GM18526 (cell line): ENCODE results near the gene DCDC2C.

Experiments used
- POLR2A ChIP-seq: IDR thresholded peaks from 3 replicates; pipeline ENCODE4 v1.6.1; 2011; ENCODE audit not compliant: insufficient read length; ENCODE audit errors: extremely low read depth

DCDC2C gene

DNA sequence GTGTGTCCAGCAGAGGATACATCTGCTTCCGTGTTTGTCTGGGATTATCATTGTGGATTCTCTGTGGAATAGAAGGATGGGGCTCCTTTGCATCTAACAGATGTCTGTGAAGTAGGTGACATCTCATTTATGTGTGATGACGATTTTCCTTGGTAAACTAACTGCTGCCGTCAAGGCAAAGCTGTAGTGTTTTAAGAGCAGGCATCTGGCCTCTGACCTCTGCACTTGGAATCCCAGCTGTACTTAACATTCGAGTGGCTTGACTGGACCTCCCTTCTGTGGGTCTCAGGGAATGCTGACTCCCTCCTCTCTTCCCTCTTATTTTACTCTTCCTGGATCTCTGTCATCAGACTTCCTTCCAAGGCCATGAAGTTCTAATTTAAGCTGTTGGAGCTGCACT is 56.4 kb downstream of the DCDC2C start:
- TF ChIP-seq POLR2A, result no peak

DNA sequence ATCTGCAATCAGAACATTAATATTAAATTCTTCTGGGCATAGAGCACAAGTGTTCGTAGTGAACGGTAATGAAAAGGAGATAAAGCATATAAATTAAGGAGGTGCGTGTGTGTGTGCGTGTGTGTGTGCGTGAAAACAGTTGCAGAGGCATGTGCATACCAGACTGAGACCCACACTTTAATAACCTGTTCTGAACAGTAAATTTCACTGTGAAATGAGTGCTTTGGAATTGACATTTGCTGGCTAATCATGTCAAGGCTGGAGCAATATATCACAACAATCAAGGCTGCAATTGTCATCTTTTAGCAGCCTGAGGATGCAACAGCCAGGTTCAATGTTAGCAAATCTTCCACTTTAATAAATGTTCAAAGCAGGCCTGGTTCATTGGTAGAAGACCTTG is 57.9 kb downstream of the DCDC2C start:
- TF ChIP-seq POLR2A, result no peak

DNA sequence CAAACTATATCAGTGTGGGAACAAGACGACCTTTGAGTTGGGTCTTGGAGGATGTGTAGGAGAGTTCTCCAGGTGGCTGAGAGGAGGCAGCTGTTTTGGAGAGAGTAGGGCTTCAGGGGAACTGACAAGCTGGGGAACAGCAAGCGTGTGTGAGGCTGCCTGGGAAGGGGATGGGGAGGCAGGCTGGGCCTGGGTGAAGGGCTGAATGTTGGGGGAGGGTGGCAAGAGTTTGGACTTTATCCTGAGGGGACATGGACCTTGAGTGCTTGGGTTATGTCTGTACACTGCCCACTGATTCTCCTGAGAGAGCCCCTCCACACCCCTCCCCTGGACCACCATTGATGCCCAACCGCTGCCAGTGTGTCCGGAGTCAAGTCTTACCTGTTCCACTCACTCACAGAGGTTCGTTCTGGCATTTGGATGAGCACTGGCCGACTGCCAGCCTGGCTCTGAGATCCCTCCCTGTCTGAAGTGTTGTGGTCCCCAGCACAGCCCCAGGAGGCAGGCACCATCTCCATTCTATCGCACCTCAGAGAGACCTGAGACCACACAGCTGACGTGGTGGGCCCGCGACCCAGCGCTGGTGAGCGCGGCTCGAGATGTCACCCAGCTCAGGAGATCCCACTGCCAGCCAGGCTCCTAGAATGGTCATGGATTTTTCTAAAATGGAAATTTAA is 59.5 kb downstream of the DCDC2C start:
- no peak for TF ChIP-seq POLR2A

DNA sequence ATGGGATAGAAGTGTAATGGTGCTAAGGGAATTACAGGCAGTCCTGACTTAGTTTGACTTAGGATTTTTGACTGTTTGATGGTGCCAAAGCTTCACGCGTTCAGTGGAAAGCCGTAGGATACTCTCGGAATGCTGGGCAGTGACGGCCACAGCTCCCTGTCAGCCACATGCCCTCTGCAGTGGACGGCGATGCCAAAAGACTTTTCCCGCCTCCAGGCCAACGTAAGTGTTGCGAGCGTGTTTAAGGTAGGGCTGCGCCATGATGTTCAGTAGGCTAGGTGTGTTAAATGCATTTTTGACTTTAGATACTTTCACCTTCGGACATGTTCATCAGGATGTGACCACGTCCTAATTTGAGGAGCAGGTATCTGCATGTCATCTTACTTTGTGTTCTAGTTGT is 63.4 kb downstream of the DCDC2C start:
- no peak for TF ChIP-seq POLR2A

DNA sequence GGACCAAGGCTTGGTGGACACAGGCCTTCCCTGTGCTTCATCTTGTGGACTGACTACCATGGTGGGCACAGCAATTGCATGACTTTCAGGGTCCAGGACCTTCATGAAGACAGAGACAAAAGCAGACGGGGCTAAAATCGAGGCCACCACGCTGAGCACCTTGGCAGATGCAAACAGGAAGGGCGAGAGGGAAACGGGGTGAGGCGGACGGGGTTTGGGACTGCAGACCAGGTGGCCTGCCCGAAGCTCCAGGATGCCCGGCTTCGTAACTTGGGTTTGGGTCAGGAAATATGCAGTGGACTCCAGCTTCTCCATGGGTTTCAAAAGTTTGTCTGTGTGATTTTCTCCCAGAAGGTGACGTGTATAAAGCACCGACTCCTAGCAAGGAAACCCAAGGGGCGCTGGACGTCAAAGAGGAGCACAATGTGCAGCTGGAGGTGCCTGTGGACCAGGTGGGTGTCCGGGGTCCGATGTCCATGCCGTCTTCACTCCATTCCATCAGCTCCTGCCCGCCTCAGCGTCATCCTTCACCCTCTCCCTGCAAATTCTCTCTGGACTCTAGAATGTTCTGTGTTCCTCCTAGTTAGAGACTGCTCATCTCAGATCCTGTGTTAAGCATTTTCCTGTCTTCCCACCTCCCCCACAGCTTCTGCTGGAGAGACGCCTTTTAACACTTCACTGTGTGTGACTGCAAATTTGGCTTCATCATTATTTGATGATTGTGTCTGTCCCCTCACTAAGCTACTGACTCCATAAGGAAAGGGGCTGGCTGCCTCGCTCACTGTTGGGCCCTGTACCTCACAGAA is 65.8 kb downstream of the DCDC2C start:
- no peak for TF ChIP-seq POLR2A

DNA sequence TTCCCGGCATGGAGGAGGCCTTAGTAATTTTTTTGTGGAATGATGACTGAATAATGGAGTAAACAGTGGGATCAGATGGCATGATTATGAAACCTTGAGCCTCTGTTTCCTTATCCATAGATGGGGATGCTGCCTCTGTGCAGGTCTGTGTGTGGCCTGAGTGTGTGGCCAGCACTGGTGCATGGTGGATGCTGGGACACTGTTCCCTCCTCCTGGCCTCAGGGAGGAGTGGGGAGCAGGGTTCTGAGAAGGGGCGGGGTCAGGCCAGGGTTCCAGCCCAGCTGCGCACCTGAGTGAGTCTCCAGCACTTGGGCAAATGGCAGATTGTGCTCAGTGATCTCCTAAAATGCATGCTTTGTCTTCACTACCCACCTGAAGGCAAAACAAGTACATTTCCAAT is 66.4 kb downstream of the DCDC2C start:
- TF ChIP-seq POLR2A, result no peak

DNA sequence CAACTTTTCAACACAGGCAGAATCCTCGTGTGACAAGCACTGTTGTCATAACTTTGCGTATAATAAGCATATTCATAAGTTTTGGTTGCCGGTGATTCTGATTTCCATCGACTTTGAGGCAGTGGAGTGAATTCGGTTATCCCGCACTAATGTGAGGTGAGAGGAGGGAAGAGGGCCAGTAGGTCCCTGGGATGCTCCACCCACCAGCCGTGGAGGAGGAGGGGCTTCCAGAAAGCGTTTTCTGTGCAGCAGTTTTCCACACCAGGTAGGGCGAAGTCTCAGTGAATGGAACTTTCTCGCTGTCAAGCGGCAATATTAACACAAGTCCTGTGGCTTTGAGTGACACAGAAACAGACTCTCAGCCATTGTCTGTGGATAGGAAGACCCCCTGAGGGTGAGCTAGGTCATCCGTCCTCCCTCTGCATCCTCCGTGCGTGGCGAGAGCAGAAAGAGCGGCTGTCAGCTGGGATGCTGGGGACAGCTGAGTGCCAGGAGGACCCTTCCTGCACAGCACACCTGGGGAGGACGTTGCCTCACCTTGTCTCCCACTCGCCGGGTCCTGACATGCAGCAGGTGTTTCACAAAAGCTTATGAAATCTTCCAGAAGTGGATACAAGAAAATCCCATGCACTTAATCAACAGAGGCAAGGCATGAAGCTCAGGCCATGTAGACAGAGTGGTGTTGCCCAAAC is 67.5 kb downstream of the DCDC2C start:
- no peak for TF ChIP-seq POLR2A

DNA sequence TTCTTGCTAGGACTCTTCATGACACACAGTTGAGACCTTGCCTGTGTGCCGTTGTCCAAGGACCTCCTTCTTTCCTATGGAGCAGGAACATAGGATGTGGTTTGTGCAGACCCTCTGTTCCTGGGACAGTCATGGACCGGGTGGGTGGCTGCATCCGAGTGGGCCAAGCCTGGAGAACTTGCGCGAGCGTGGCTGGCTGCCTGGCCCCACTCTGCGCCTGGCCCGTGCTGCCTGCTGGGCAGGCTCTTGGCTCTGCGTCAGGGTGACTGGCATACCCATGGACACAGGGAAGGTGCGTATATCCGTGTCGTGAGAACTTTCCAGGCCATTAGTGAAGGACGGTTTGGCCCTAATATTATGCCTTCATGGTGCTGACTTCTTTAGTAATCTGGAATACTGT is 68.2 kb downstream of the DCDC2C start:
- TF ChIP-seq POLR2A, result no peak

DNA sequence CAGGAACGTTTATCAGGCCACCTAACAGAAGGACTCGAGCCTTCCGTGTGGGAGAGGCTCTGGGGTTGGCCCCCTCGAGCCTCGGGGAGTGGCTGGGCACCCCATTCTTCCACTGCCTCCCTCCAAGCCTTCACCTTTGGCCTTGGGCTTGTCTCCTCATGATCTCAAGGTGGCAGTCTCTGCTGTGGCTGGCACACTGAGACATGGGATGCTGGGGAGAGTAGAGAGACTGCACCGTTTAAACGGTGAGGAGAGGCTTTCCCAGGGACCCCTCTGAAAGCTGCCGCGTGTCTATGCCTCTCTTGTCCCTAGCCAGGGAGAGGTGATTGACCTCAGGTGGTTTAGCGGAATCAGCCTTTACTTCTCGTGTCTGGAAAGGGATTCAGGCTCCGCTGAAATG is 71.0 kb downstream of the DCDC2C start:
- TF ChIP-seq POLR2A, result no peak

DNA sequence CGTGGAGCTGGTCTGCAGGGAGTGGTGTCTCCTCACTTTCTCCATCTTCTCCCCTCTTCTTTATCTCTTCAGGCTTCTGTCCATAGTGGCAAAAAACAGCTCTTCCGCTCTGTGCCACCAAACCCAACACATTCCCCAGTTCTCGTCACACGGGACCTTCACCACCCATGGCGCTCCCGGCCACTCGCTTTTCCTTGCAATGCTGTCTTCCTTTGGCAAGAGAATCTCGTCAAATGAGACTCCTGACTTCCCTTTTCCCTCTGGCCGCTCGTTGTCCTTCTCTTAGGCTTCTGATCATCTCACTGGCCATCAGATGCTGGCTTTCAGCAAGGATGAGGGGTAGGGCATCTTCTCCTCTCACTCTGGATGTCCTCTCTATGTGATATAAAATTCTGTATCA is 72.9 kb downstream of the DCDC2C start:
- no peak for TF ChIP-seq POLR2A

DNA sequence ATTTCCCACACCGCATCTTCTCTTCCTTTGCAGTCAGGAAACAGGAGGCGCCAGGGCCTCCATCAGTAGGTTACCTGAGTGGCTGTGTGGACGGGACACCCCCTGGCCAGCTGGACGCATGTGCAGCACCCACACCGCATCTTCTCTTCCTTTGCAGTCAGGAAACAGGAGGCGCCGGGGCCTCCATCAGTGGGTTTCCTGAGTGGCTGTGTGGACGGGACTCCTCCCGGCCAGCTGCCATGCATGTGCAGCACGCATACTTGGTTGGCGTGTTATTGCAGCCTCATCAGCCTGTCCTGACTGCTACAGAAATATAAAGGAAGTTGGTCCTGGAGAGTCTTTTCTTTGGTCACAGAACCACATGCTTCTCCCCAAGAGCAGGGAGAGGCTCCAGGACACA is 74.6 kb downstream of the DCDC2C start:
- no peak for TF ChIP-seq POLR2A

DNA sequence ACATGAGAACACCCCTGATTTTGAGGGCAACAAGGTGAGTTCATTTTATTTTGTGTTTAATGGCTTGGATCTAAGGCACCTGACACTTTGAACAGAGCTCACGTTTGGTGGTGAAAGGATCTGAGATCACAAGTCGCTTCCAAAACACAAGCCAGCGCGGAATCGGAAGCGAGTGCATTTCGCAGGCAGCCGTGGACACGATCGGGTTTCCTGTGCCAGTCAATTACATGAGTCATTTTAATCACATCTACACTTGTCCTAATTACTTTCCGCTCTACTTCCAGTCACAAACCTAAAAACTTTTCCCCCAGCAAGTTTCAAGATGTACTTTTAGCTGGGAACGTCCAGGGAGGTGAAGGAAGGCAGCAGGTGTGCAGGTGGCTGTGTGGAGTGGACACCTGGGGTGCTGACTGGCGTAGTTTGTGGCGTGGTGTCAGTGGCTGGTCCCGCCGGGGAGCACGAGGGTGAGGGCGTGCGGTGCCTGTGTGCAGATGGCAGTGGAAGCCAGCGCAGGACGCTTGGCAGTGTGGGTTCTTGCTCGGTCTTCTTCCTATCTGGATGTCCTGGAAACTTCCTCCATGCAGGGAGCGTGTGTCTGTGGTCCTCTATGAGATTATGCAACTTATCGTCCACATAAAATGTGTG is 75.6 kb downstream of the DCDC2C start:
- no peak for TF ChIP-seq POLR2A

DNA sequence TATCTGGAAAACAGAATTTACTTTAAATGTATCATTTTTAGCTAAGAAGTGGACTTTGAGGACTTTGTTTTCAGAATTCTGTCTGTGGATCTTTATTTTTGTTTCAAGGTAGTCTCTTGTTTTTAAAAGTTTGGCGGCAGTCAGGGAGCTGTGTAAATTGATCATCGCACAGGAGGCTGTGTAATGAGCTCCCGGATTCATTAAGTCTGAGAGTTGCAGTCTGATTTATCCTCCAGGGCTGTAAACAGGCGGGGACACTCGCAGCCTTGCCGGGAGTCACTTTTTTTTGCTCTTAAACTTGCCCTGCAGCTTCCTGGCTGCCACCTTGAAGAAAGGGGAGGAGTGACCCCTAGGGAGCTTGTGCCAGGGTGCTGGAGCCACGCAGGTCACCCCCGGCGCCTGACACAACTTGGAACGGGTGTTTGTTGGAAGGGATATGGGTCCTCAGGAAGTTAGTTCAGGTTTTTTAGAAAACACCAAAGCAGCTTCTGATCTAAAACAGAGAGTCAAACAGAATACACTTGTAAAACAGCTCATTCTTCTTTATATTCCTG is 76.2 kb downstream of the DCDC2C start:
- TF ChIP-seq POLR2A, result no peak

DNA sequence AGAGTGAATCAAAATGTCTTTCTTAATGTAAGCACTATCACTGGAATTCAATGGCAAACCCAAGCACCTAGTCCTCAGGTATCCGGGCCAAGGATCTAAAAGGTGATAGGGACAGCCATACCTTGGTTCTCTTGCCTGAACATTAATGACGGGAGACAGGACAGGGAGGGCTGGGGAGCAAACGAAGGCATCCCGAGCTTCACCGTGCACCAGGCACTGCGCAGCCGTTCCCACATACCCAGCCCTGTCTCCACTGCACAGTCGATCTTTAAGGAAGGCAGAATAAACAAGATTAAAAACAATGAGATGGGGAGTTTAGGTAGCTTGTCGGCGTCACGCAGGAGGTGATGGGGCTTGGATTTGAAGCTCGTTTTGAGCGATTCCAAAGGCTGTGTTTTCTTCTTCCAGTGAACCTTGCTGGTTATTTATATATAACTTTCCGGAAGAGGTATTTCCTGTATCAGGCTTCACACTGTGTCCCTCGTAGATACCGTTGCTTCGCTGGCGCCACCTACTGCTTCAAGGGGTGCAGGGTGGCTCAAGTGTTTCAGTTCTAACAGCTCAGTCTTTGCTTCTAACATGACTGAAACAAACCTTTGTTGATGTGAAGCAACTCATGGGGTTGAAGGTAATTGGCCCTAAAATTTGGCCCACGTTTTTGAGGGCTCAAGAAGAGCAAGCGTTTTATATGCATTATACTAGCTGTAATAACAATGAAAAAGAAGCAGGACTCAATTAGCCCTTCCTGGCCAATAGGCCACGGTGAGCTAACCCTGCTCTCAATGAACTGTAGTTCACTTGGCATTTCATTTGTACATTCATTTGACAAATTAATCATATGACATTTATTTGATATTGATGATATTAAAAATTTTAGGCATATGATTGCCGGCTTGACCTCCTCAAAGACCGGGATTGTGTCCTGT is 77.4 kb downstream of the DCDC2C start:
- TF ChIP-seq POLR2A, result no peak
